ENCODE measurements around the gene TMEM213.

GRCh38 chr7:138843632-138844580, 46.1 kb downstream of the TMEM213 start:
- TF ChIP-seq CTCF (IDR thresholded peaks at IDR 0.05) = no peak
- no peak for TF ChIP-seq POLR2A (IDR thresholded peaks at IDR 0.05)
- no peak for TF ChIP-seq POLR2AphosphoS5 (IDR thresholded peaks at IDR 0.05)

All from transverse colon (tissue), 4 donors.